Measurements from ENCODE around the gene PPP1R13B.

PPP1R13B gene

GRCh38 chr14:103731916-103732867 is 115.2 kb downstream of the PPP1R13B start:
- DNase-seq (ENCODE audit: low read depth in 1 of 2, low spot score in 1 of 2): no peak

GRCh38 chr14:103731481-103731880 is 115.9 kb downstream of the PPP1R13B start:
- no peak for DNase-seq (ENCODE audit: low read depth in 1 of 2, low spot score in 1 of 2)

- DNase-seq (ENCODE audit: low read depth in 1 of 2, low spot score in 1 of 2): no peak
Observed at GRCh38 chr14:103730490-103731035, 116.8 kb downstream of the PPP1R13B start.

- no peak for DNase-seq (ENCODE audit: low read depth in 1 of 2, low spot score in 1 of 2)
Observed at GRCh38 chr14:103729496-103730448, 117.6 kb downstream of the PPP1R13B start.

GRCh38 chr14:103728721-103729120 is 118.7 kb downstream of the PPP1R13B start:
- DNase-seq (ENCODE audit: low read depth in 1 of 2, low spot score in 1 of 2): no peak

GRCh38 chr14:103728141-103728540 is 119.2 kb downstream of the PPP1R13B start:
- no peak for DNase-seq (ENCODE audit: low read depth in 1 of 2, low spot score in 1 of 2)

GRCh38 chr14:103727313-103727980 is 119.9 kb downstream of the PPP1R13B start:
- no peak for DNase-seq (ENCODE audit: low read depth in 1 of 2, low spot score in 1 of 2)

- no peak for DNase-seq (ENCODE audit: low read depth in 1 of 2, low spot score in 1 of 2)
Observed at GRCh38 chr14:103726474-103726873, 120.9 kb downstream of the PPP1R13B start.

GRCh38 chr14:103725739-103726395 is 121.5 kb downstream of the PPP1R13B start:
- no peak for DNase-seq (ENCODE audit: low read depth in 1 of 2, low spot score in 1 of 2)

- no peak for DNase-seq (ENCODE audit: low read depth in 1 of 2, low spot score in 1 of 2)
Observed at GRCh38 chr14:103725001-103725682, 122.2 kb downstream of the PPP1R13B start.

GRCh38 chr14:103724116-103724515 is 123.3 kb downstream of the PPP1R13B start:
- no peak for DNase-seq (ENCODE audit: low read depth in 1 of 2, low spot score in 1 of 2)

GRCh38 chr14:103723748-103724081 is 123.7 kb downstream of the PPP1R13B start:
- no peak for DNase-seq (ENCODE audit: low read depth in 1 of 2, low spot score in 1 of 2)

- DNase-seq (ENCODE audit: low read depth in 1 of 2, low spot score in 1 of 2): peak in 1 of 2 donors; percentile 28
Observed at GRCh38 chr14:103721334-103722120, 125.8 kb downstream of the PPP1R13B start.

- no peak for DNase-seq (ENCODE audit: low read depth in 1 of 2, low spot score in 1 of 2)
Observed at GRCh38 chr14:103719751-103720150, 127.6 kb downstream of the PPP1R13B start.

- DNase-seq (ENCODE audit: low read depth in 1 of 2, low spot score in 1 of 2): no peak
Observed at GRCh38 chr14:103718572-103718971, 128.8 kb downstream of the PPP1R13B start.

GRCh38 chr14:103716899-103717411 is 130.4 kb downstream of the PPP1R13B start:
- DNase-seq (ENCODE audit: low read depth in 1 of 2, low spot score in 1 of 2): no peak

- no peak for DNase-seq (ENCODE audit: low read depth in 1 of 2, low spot score in 1 of 2)
Observed at GRCh38 chr14:103716091-103716801, 131.1 kb downstream of the PPP1R13B start.
